Panc1 (cell line): ENCODE measurements around the gene MRNIP. TPM values are rescaled to one million over a fixed set of nuclear protein-coding genes. Genes with fewer than 3 reads are reported as not detected.

Experiments used
- ATAC-seq: fragments of 200-7000 bp; cut with Tn5 transposase; 2 replicates; pipeline ENCODE4 v1.9.1; 2020; ENCODE audit warnings: mild to moderate bottlenecking, moderate library complexity
- BruUV-seq: library from RNA; stranded (reverse); fragments of 400-500 nt; replicated peaks from 2 replicates; lab custom pipeline; 2021; lab: Mats Ljungman, UMichigan
- CTCF ChIA-PET: fragments of 300-600 bp; sonication (Branson Sonifier 250); formaldehyde crosslinking; loops from one replicate; lab custom pipeline; 2022; ENCODE audit warnings: antibody characterized with exemption; lab: Charles Lee
- POLR2A ChIA-PET: fragments of 300-600 bp; sonication (Branson Sonifier 250); formaldehyde crosslinking; loops from one replicate; lab custom pipeline; 2022; ENCODE audit warnings: antibody characterized with exemption; lab: Charles Lee
- DNase-seq: peaks from one replicate; pipeline ENCODE4 v3.0.0-alpha.2; 2010; ENCODE audit warnings: low read depth, low spot score
- H3K27ac ChIP-seq: 2 replicates; pipeline ENCODE4 v1.5.1; 2011; ENCODE audit warnings: mild to moderate bottlenecking, low read length, inconsistent platforms
- H3K27me3 ChIP-seq: fragments of 200-500 bp; sonication (Bioruptor generic); 2 replicates; pipeline ENCODE4 v1.6.0; 2014; ENCODE audit warnings: low read length, inconsistent platforms; ENCODE audit not compliant: control insufficient read depth, insufficient read depth
- H3K36me3 ChIP-seq: fragments of 200-500 bp; sonication (Bioruptor generic); 2 replicates; pipeline ENCODE4 v1.5.1; 2014; ENCODE audit warnings: inconsistent platforms, mild to moderate bottlenecking, low read length, moderate library complexity; ENCODE audit not compliant: control insufficient read depth, insufficient read depth
- H3K4me1 ChIP-seq: 2 replicates; pipeline ENCODE4 v1.5.1; 2011; ENCODE audit warnings: inconsistent platforms, mild to moderate bottlenecking, low read length, moderate library complexity; ENCODE audit not compliant: control insufficient read depth, insufficient read depth
- H3K4me3 ChIP-seq, 2 experiments: 2 replicates each; pipeline ENCODE4 v1.5.1; 2011 to 2012; ENCODE audit warnings: low read depth in 2 of 2, low read length in 2 of 2, mild to moderate bottlenecking in 2 of 2, inconsistent platforms in 1 of 2, moderate library complexity in 1 of 2
- H3K9me3 ChIP-seq: fragments of 200-500 bp; sonication (Bioruptor generic); 2 replicates; pipeline ENCODE4 v1.5.1; 2014; ENCODE audit warnings: low read depth, mild to moderate bottlenecking, inconsistent platforms, low read length, moderate library complexity; ENCODE audit not compliant: control insufficient read depth, insufficient read depth
- CTCF ChIP-seq: fragments of 450-650 bp; IDR thresholded peaks from 2 replicates; pipeline ENCODE4 v1.5.1; 2017; ENCODE audit warnings: mild to moderate bottlenecking
- POLR2AphosphoS5 ChIP-seq: IDR thresholded peaks from 2 replicates; pipeline ENCODE4 v1.6.1; 2012; ENCODE audit warnings: mild to moderate bottlenecking, low read depth, low read length, moderate library complexity
- REST ChIP-seq, 2 experiments: IDR thresholded peaks; 2 replicates each; pipeline ENCODE4 v1.6.1; 2011 to 2012; ENCODE audit warnings: low read depth in 2 of 2, control low read depth in 1 of 2, low read length in 1 of 2, mild to moderate bottlenecking in 1 of 2, moderate library complexity in 1 of 2; ENCODE audit not compliant: insufficient read depth in 1 of 2
- SIN3A ChIP-seq: IDR thresholded peaks from 2 replicates; pipeline ENCODE4 v1.6.1; 2012; ENCODE audit warnings: low read depth, mild to moderate bottlenecking, low read length, moderate library complexity, borderline replicate concordance; ENCODE audit not compliant: insufficient read depth
- TCF7L2 ChIP-seq: IDR thresholded peaks from 2 replicates; pipeline ENCODE4 v1.6.1; 2011; ENCODE audit warnings: mild to moderate bottlenecking, low read depth, low read length, inconsistent platforms
- in situ Hi-C: cut with HindIII; loops from 2 replicates; pipeline ENCODE4 v1.10.0; 2016; ENCODE audit warnings: low sequenced_read_pairs, low pct_unique_long_range_greater_than_20kb
- intact Hi-C: fragments of 100-400 bp; cut with micrococcal nuclease; formaldehyde crosslinking; loops from one replicate; pipeline ENCODE4 v1.10.0; 2022; ENCODE audit not compliant: unreplicated experiment
- total RNA-seq: library from RNA; stranded (reverse); gene quantifications from one replicate; pipeline ENCODE4 v1.2.1, GENCODE V29; 2021; ENCODE audit not compliant: unreplicated experiment

Gene MRNIP
- total RNA-seq, 1 experiment from 2014 or later = 33.0 TPM

DNA sequence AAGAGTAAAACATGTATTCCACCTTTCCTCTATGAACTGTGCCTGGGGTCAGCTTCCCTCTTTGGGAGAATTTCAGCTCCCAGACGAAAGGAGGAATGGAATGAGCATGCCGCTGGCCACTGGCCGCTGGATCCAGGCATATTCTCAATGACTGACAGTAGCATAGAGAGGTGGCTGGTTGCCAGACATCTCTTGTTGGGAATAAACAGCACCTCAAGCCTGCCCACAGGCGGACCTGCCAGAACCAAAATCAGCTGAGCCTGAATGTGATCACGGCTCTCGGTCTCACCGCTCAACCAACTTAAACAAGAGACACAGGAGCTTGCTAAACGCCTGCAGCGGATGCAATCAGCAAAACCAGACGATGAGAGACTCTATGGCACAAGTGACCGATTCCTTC, 28.5 kb upstream of the MRNIP start:
- CTCF ChIA-PET = no interaction called here
- BruUV-seq = no TSS peak
- ATAC-seq = no peak
- peaks cover 18% of the 10 kb centered on the region for H3K9me3 ChIP-seq
- no peak overlapping the region for H3K4me3 ChIP-seq
- H3K27ac ChIP-seq = no peak overlapping the region
- no peak for DNase-seq
- in situ Hi-C loops = no loop called here
- no peaks in the 10 kb centered on the region for H3K27me3 ChIP-seq
- POLR2A ChIA-PET = no interaction called here
- intact Hi-C loops = no loop called here
- TF ChIP-seq REST (IDR thresholded peaks at IDR 0.05; ENCODE audit: insufficient read depth in 1 of 2, low read depth in 2 of 2, low read length in 1 of 2) = no peak
- TF ChIP-seq TCF7L2 = no peak
- TF ChIP-seq CTCF = no peak
- no peak for TF ChIP-seq SIN3A
- TF ChIP-seq POLR2AphosphoS5 = no peak
- H3K4me1 ChIP-seq = no peaks in the 10 kb centered on the region
- H3K36me3 ChIP-seq = peaks cover 14% of the 10 kb centered on the region

- intact Hi-C loops = no loop called here
Measured at GRCh38 chr5:179886190-179886911, 27.7 kb upstream of the MRNIP start.

More at GRCh38 chr5:179886190-179886911, 27.7 kb upstream of the MRNIP start:
- in situ Hi-C loops = no loop called here
- peaks cover 14% of the 10 kb centered on the region for H3K36me3 ChIP-seq
- peaks cover 18% of the 10 kb centered on the region for H3K9me3 ChIP-seq
- POLR2A ChIA-PET = no interaction called here
- no peaks in the 10 kb centered on the region for H3K4me1 ChIP-seq
- H3K27ac ChIP-seq = no peak overlapping the region
- no peaks in the 10 kb centered on the region for H3K27me3 ChIP-seq
- BruUV-seq = no TSS peak
- DNase-seq (no peak), ATAC-seq (no peak)
- no peak for TF ChIP-seq REST (IDR thresholded peaks at IDR 0.05; ENCODE audit: insufficient read depth in 1 of 2, low read depth in 2 of 2, low read length in 1 of 2)
- no peak for TF ChIP-seq CTCF
- no peak for TF ChIP-seq SIN3A
- no peak for TF ChIP-seq TCF7L2
- TF ChIP-seq POLR2AphosphoS5 = no peak
- no peak overlapping the region for H3K4me3 ChIP-seq
- CTCF ChIA-PET = no interaction called here
